Activated CD4-positive, alpha-beta T cell treated with anti-CD3 and anti-CD28 coated beads, Interleukin-2, amount 10 ng/mL, durations not matched to agents 24 days and 14 days (primary cell): ENCODE results near the gene VAV1. TPM values are rescaled to one million over a fixed set of nuclear protein-coding genes. Genes with fewer than 3 reads are reported as not detected.
"Not testable (repeated sequence)": the region's sequence is repeated elsewhere in the genome, so short reads cannot be mapped to it uniquely, and the experiment has no call there.

Source experiments
- DNase-seq: peaks from one replicate; pipeline ENCODE4 v3.0.0; 2022
- H3K27ac Mint-ChIP-seq: one replicate; pipeline ENCODE4 v1.8.0; 2022; ENCODE audit warnings: mild to moderate bottlenecking, mixed read lengths
- H3K27me3 Mint-ChIP-seq: one replicate; pipeline ENCODE4 v1.8.0; 2022; ENCODE audit warnings: mixed read lengths
- H3K36me3 Mint-ChIP-seq: one replicate; pipeline ENCODE4 v1.8.0; 2022; ENCODE audit warnings: low read depth, mild to moderate bottlenecking, mixed read lengths
- H3K4me1 Mint-ChIP-seq: one replicate; pipeline ENCODE4 v1.8.0; 2021; ENCODE audit warnings: mixed read lengths
- H3K4me3 Mint-ChIP-seq: one replicate; pipeline ENCODE4 v1.8.0; 2022; ENCODE audit warnings: mild to moderate bottlenecking, moderate library complexity, mixed read lengths
- H3K9me3 Mint-ChIP-seq: one replicate; pipeline ENCODE4 v1.8.0; 2021; ENCODE audit warnings: mixed read lengths
- intact Hi-C: fragments of 100-400 bp; cut with micrococcal nuclease; formaldehyde crosslinking; loops from one replicate; pipeline ENCODE4 v1.15.1; 2023
- total RNA-seq: library from RNA; stranded (reverse); gene quantifications from 2 replicates; pipeline ENCODE4 v1.2.3, GENCODE V29; 2022

The VAV1 gene
- total RNA-seq, 1 donor from 2014 or later = 78.9 TPM

DNA sequence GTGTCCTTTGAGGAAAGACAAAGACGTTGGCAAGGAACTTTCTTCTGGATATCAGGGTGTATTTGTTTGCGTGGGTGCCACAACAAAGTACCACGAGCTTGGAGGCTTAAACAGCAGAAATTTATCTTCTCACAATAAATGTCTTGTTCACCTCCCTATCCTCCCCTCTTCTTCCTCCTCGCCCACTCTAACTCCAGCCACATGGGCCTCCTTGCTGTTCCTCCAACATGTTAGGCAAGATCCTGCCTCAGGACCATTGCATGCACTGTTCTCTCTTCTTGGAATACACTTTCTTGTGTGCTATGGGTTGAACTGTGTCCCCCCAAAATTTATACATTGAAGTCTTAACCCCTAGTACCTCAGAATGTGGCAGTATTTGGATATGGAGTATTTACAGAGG lies 45.7 kb downstream of the VAV1 start:
- H3K27ac Mint-ChIP-seq = peak overlapping the region; percentile 70
- DNase-seq = no peak
- intact Hi-C loops = no loop called here
- H3K27me3 Mint-ChIP-seq = no peaks in the 10 kb centered on the region
- no peak overlapping the region for H3K4me3 Mint-ChIP-seq
- peaks cover 9% of the 10 kb centered on the region for H3K9me3 Mint-ChIP-seq
- peaks cover 49% of the 10 kb centered on the region for H3K36me3 Mint-ChIP-seq
- H3K4me1 Mint-ChIP-seq = peaks cover 26% of the 10 kb centered on the region

DNA sequence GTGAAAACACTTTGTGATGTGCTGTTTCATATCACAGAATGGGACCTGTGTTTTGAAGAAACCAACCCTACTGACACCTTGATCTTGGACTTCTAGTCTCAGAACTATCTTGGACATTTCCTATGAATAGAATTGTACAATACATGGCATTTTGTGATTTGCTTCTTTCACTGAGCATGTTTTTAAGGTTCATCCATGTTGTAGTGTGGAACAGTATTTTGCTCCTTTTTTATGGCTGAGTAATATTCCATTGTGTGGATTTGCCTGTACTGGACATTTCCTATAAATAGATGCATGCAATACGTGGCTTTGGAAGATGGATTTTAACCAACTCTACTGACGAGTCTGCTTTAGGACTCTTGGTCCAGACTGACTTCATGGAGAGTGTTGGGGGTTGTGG lies 46.8 kb downstream of the VAV1 start:
- H3K9me3 Mint-ChIP-seq = peaks cover 9% of the 10 kb centered on the region
- intact Hi-C loops = no loop called here
- no peak for DNase-seq
- H3K4me1 Mint-ChIP-seq = peaks cover 16% of the 10 kb centered on the region
- no peak overlapping the region for H3K4me3 Mint-ChIP-seq
- peaks cover 57% of the 10 kb centered on the region for H3K36me3 Mint-ChIP-seq
- no peaks in the 10 kb centered on the region for H3K27me3 Mint-ChIP-seq
- no peak overlapping the region for H3K27ac Mint-ChIP-seq

DNA sequence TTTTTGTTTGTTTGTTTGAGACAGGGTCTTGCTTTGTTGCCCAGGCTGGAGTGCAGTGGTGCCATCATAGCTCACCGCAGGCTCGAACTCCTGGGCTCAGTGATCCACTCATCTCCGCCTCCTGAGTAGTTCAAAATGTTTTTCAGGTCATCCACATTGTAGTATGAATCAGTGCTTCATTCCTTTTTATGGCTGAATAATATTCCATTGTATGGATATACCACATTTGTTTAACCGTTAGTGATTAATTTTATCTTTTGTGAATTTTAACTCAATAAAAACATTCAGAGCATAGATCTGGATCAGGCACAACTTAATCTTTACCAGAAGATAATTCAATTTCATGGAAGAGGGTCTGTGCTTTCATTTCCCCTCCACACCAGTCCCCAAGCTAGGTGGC lies 47.7 kb downstream of the VAV1 start:
- H3K9me3 Mint-ChIP-seq = peaks cover 9% of the 10 kb centered on the region
- no peak overlapping the region for H3K27ac Mint-ChIP-seq
- no peaks in the 10 kb centered on the region for H3K27me3 Mint-ChIP-seq
- intact Hi-C loops = no loop called here
- no peak overlapping the region for H3K4me3 Mint-ChIP-seq
- H3K4me1 Mint-ChIP-seq = peaks cover 12% of the 10 kb centered on the region
- peaks cover 64% of the 10 kb centered on the region for H3K36me3 Mint-ChIP-seq
- no peak for DNase-seq

- no peak for DNase-seq
- Mint-ChIP-seq H3K27me3 (no peaks in the 10 kb centered on the region), H3K36me3 (peaks cover 71% of the 10 kb centered on the region), H3K27ac (no peak overlapping the region), H3K4me3 (no peak overlapping the region), H3K4me1 (peaks cover 7% of the 10 kb centered on the region), H3K9me3 (peaks cover 9% of the 10 kb centered on the region)
- intact Hi-C loops = no loop called here
Measured at GRCh38 chr19:6821639-6822310, 49.3 kb downstream of the VAV1 start.

- Mint-ChIP-seq H3K36me3 (peaks cover 73% of the 10 kb centered on the region), H3K4me1 (peaks cover 5% of the 10 kb centered on the region), H3K27ac (no peak overlapping the region), H3K4me3 (no peak overlapping the region), H3K9me3 (peaks cover 9% of the 10 kb centered on the region), H3K27me3 (no peaks in the 10 kb centered on the region)
- intact Hi-C loops = no loop called here
- DNase-seq = no peak
Measured at GRCh38 chr19:6822311-6822670, 49.8 kb downstream of the VAV1 start.

DNA sequence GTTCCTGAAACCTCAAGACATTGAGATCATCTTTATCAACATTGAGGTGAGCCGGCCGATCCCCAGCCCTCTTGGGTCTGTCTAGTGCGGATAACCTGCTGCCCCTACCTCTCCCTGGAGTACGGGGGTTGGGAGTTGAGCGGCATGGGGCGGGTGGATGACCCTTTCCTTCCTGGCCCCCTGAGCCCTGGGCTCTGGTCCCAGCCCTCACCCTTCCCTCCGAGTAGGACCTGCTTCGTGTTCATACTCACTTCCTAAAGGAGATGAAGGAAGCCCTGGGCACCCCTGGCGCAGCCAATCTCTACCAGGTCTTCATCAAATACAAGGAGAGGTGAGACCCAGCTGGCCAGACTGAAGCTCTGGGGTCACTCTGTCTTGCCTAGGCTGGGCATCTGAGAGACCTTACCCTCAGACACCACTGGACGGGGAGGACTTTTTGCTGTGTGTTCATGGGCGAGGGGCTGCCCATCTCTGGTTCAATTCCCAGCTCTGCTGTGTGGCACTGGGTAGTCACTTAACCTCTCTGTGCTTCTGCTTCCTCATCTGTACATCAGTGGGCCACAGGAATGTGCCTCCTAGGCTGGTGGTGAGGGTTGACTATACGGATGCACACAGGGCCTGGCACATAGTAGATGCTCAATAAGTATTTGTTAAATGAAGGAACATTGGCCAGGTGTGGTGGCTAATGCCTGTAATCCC lies 52.7 kb downstream of the VAV1 start:
- intact Hi-C loops = no loop called here
- H3K36me3 Mint-ChIP-seq = peaks cover 76% of the 10 kb centered on the region
- no peaks in the 10 kb centered on the region for H3K27me3 Mint-ChIP-seq
- DNase-seq = no peak
- H3K4me3 Mint-ChIP-seq = no peak overlapping the region
- H3K4me1 Mint-ChIP-seq = peaks cover 12% of the 10 kb centered on the region
- H3K9me3 Mint-ChIP-seq = no peaks in the 10 kb centered on the region
- no peak overlapping the region for H3K27ac Mint-ChIP-seq

GRCh38 chr19:6826281-6826920 lies 53.9 kb downstream of the VAV1 start:
- Mint-ChIP-seq H3K27ac (no peak overlapping the region), H3K27me3 (no peaks in the 10 kb centered on the region), H3K36me3 (peaks cover 77% of the 10 kb centered on the region), H3K4me1 (peaks cover 12% of the 10 kb centered on the region), H3K9me3 (no peaks in the 10 kb centered on the region), H3K4me3 (no peak overlapping the region)
- DNase-seq = no peak
- intact Hi-C loops = no loop called here

- DNase-seq = no peak
- Mint-ChIP-seq H3K27ac (peak overlapping the region; percentile 51), H3K4me3 (no peak overlapping the region), H3K27me3 (no peaks in the 10 kb centered on the region), H3K36me3 (peaks cover 88% of the 10 kb centered on the region), H3K4me1 (peaks cover 12% of the 10 kb centered on the region), H3K9me3 (no peaks in the 10 kb centered on the region)
- intact Hi-C loops = no loop called here
Measured at GRCh38 chr19:6828306-6828697, 55.8 kb downstream of the VAV1 start.

DNA sequence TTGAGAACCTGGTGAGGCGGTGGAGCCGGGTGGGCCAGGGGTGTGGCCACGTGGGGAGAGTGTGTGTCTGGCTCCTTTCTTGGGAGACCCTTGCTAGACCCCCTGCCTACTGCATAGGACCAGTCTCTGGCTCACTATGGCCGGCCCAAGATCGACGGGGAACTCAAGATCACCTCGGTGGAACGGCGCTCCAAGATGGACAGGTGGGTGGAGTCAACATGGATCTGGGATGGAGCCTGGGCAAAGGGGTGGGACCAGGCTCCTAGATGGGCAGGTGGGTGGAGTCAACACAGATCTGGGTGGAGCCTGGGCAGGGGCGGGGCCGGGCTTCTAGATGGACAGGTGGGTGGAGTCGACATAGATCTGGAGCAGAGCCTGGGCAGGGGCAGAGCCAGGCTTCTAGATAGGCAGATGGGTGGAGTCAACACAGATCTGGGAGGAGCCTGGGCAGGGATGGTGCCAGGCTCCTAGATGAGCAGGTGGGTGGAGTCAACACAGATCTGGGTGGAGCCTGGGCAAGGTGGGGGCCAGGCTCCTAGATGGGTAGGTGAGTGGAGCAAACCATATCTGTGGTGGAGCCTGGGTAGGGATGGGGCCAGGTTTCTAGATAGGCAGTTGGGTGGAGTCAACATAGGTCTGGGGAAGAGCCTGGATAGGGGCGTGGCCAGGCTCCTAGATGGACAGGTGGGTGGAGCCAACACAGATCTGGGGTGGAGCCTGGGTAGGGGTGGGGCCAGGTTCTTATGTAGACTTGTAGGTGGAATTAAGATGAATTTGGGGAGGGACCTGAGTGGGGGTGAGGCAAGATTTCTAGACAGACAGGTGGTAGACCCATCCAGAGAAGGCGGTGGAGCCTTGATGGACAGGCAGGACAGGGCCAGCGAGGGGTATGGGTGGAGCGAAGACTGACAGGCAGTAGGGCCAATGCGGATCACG lies 56.5 kb downstream of the VAV1 start:
- Mint-ChIP-seq H3K27ac (peak overlapping the region; percentile 64), H3K4me1 (peaks cover 12% of the 10 kb centered on the region), H3K4me3 (no peak overlapping the region), H3K36me3 (peaks cover 89% of the 10 kb centered on the region), H3K27me3 (no peaks in the 10 kb centered on the region), H3K9me3 (no peaks in the 10 kb centered on the region)
- DNase-seq = peak; percentile 83
- intact Hi-C loops = no loop called here

- H3K27ac Mint-ChIP-seq = peak overlapping the region; percentile 64
- H3K4me3 Mint-ChIP-seq, intact Hi-C loops, H3K27me3 Mint-ChIP-seq, DNase-seq, H3K9me3 Mint-ChIP-seq: not testable (repeated sequence)
- H3K36me3 Mint-ChIP-seq = peaks cover 82% of the 10 kb centered on the region
- H3K4me1 Mint-ChIP-seq = peaks cover 12% of the 10 kb centered on the region
Measured at GRCh38 chr19:6829829-6830228, 57.3 kb downstream of the VAV1 start.

DNA sequence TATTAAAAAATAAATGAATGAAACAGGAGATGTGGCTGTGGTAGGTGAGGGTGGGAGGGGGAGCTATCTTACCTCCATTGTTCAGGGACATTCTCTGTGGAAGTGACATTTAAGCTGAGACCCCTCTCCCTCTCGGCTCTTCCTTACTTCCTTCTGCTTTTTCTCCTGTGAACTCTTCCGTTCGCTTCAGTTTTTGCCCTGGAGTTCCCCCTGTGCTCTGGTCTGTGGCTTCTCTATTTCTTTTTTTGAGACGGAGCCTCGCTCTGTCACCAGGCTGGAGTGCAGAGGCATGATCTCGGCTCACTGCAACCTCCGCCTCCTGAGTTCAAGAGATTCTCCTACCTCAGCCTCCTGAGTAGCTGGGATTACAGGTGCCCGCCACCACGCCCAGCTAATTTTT lies 58.6 kb downstream of the VAV1 start:
- DNase-seq, intact Hi-C loops, H3K4me3 Mint-ChIP-seq, H3K9me3 Mint-ChIP-seq, H3K27me3 Mint-ChIP-seq: not testable (repeated sequence)
- H3K27ac Mint-ChIP-seq = peak overlapping the region; percentile 51
- peaks cover 14% of the 10 kb centered on the region for H3K4me1 Mint-ChIP-seq
- peaks cover 77% of the 10 kb centered on the region for H3K36me3 Mint-ChIP-seq

DNA sequence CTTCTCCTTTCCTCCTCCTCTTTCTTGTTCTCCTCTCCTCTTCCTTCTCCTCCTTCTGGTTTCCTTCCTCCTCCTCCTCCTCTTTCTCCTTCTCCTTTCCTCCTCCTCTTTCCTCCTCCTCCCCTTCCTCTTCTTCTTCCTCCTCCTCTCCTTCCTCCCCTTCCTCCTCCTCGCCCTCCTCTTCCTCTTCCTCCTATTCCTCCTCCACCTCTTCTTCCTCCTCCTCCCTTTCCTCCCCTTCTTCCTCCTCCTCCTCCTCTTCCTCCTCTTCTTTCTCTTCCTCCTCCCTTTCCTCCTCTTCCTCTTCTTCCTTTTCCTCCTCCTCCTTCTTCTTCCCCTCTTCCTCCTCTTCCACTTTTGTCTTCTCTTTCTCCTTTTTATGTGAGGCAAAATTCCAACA lies 59.9 kb downstream of the VAV1 start:
- Mint-ChIP-seq H3K4me3 (no peak overlapping the region), H3K36me3 (peaks cover 80% of the 10 kb centered on the region), H3K9me3 (peaks cover 4% of the 10 kb centered on the region), H3K27me3 (no peaks in the 10 kb centered on the region), H3K27ac (peak overlapping the region; percentile 16), H3K4me1 (peaks cover 26% of the 10 kb centered on the region)
- DNase-seq = no peak
- intact Hi-C loops = no loop called here

DNA sequence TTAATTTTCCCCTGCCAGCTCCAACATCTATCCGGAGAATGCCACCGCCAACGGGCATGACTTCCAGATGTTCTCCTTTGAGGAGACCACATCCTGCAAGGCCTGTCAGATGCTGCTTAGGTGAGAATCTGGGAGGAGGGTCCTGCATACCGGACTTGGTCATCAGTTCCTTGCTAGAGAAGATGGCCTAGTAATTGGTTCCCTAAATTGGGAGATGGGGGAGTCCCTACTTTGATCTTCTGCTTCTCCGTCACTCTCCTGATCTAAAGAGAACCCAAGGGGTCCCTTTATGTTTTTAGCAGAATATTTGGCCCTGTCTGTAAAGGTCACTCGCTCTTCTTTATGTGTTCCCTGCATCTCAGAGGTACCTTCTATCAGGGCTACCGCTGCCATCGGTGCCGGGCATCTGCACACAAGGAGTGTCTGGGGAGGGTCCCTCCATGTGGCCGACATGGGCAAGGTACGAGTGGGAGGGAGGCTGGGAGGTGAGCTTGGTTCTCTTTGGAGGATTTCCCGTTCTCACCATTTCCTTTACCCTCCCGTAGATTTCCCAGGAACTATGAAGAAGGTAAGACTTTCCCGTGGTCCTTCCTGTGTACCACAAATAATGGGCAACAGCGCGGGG lies 60.8 kb downstream of the VAV1 start:
- Mint-ChIP-seq H3K36me3 (peaks cover 81% of the 10 kb centered on the region), H3K4me1 (peaks cover 32% of the 10 kb centered on the region), H3K4me3 (no peak overlapping the region), H3K27me3 (no peaks in the 10 kb centered on the region), H3K9me3 (peaks cover 4% of the 10 kb centered on the region), H3K27ac (no peak overlapping the region)
- no peak for DNase-seq
- intact Hi-C loops = no loop called here
